Right forelimb (tissue), 1 donor: ENCODE data around the gene PNKP.
A peak's percentile ranks its signal among the peaks of the same experiment; 100 is the strongest.

Experiments
- DNase-seq: peaks from one replicate; pipeline ENCODE4 v3.0.0-alpha.2; 2018

Gene PNKP

GRCh38 chr19:49889687-49890348, 22.4 kb upstream of the PNKP start:
- DNase-seq = peak; percentile 78

- no peak for DNase-seq
These were observed 21.8 kb upstream of the PNKP start for GRCh38 chr19:49889038-49889686.

DNA sequence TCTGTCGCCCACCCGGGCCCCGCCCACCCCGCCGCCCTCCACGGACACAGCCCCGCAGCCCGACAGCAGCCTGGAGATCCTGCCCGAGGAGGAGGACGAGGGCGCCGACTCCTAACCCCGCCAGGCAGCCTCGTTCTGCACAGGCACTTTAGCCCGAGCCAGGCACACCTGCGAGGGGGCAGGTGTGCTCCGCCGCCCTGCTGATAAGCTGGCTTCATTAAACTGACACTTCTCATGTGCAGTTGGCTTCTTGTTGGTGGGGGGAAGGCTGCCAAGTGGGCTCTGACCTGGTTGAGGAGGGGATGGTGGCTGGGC, 21.1 kb upstream of the PNKP start:
- no peak for DNase-seq

- no peak for DNase-seq
These were observed 20.5 kb upstream of the PNKP start for GRCh38 chr19:49887665-49888509.

DNA sequence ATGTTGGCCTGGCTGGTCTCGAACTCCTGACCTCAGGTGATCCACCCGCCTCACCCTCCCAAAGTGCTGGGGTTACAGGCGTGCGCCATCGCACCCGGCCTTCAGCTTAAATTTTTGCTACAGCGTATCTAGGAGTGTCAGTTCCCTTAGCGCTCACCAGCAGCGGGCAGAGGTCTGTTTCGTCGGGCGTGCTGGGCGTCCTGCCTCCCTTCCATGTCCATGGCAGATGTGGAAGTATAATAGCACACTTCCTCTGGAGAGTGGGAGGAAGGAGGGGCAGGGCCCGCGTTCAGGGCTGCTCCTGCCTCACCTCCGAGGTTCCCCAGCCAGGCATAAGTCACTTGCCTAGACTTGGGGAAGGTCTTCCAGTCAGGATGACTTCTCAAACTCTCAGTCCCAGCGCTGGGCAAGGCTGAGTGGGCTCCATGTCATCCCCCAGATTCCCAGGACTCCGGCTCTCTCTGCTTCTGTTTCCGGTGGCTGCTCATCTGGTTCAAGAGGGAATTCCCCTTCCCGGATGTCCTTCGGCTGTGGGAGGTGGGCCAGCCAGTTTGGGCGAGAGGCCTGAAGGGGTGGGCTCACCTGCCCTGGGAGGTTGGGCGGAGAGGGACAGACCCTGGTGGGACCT, 19.8 kb upstream of the PNKP start:
- no peak for DNase-seq

GRCh38 chr19:49884760-49885159, 17.4 kb upstream of the PNKP start:
- DNase-seq = no peak

DNA sequence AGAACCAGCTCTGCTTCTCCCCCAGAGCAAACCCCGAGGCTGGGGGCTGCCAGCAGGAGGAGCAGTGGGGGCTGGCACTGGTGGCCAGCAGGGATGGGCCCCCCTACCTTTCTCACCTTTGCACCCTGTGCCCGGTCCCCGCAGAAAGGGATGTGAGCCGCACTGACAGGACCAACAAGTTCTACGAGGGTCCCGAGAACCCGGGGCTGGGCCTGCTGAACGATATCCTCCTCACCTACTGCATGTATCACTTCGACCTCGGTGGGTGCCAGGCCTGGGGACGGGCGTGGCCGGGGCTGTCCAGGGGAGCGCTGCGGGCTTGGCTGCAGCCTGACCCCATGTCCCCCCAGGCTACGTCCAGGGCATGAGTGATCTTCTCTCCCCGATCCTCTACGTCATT, 16.7 kb upstream of the PNKP start:
- DNase-seq = no peak

- DNase-seq = no peak
These were observed 15.7 kb upstream of the PNKP start for GRCh38 chr19:49883094-49883493.

GRCh38 chr19:49882643-49883042, 15.3 kb upstream of the PNKP start:
- DNase-seq = no peak

- DNase-seq = no peak
These were observed 14.5 kb upstream of the PNKP start for GRCh38 chr19:49881672-49882394.

GRCh38 chr19:49881186-49881585, 13.8 kb upstream of the PNKP start:
- no peak for DNase-seq

- DNase-seq = no peak
These were observed 12.9 kb upstream of the PNKP start for GRCh38 chr19:49880162-49880869.

GRCh38 chr19:49879243-49879963, 12.0 kb upstream of the PNKP start:
- no peak for DNase-seq

DNA sequence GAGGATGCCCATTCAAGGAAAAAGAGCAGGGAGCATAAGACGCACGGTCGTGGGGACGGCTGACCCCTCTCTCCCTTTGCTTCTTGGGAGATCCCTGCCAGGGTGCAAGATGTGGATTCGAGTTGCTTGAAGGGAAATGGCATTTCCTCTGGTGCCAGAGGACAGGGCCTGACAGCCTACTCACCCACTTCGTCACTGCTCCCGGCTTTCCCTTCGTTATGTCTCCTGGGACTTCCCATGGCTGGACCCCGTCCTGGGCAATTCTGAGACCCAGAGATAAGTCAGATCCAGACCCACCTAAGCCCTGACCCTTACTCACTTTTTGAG, 11.3 kb upstream of the PNKP start:
- no peak for DNase-seq

DNA sequence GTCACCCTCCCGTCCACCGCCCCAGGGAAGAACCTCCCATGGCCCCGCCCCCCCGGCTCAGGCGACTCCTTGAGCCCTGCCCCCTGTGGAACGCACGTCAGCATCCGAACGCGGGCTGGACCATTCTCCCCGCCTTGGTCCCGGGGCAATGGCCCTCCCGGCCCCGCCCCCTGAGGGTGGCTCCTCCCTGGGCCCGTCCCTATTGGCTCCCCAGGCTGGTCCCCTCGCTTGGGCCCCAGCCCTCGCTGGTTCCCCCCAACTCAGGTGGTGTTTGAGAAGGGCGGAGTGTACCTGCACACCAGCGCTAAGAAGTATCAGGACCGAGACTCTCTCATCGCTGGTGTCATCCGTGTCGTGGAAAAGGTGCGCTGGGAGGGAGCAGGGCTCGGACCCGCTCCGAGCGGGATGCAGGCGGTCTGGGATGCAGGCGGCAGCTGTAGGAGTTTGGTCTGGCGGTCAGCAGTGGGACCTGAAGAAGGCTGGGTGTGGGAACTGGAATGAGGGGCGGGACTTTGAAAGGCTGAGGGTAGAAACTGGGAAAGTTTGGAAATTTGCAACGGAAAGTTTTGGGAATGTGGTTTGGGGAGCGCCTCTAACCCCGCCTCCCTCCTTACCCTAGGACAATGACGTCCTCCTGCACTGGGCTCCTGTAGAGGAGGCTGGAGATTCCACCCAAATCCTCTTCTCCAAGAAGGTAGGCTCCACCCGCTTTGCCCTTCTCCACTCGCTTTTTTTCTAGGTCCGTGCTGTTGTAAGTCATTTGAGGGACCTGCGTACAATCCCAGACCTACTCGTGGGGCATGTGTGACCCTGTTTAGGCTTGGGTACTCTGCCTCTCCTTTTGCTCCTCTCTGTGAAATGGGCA, 10.7 kb upstream of the PNKP start:
- DNase-seq = no peak

DNA sequence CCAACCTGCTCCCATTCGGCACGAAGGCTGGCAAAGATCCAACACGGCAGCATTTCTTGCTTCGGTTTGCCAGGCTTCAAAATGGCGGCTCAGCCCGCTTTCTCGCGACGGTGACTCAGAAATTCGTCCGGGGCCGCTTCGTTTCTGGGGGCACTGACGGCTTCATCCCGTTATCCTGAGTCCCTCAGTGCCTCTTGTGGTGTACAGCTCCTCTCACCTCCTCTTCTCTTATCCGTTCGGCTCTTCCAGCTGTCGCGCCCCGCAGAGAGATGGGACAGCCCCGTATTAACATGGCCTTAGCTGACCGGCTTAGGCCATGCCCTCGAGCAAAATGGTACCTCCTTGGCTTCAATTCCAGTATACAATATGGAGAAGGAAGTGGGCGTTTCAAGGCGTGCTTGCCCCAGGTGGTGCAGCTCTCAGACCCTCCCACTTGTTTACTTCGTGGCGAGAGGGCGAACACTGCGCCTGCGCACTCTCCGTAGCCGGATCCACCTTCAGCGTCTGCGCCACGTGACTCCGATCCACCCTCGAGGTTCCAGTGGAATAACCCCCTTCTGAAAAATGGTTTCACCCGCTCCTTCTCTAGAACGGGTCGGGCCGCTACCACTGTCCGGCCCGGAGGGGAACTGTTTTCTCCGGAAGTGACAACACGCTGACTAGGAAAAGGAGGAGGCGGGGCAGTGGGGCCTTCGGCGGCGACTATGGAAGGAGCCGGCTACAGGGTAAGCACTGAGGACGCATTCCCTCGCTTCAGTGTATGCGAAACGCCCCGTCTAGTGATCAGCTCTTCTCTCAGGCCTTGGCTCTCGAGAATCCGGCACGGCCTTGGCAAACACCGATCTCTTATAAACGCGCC, 9.9 kb upstream of the PNKP start, which contains the start of the genes AKT1S1 and TBC1D17:
TSS of gene AKT1S1 (minus strand) at position 336 of the 859 bp plus-strand sequence. CDS start 4,060 bp downstream, outside the sequence.
TSS of gene TBC1D17 (plus strand) at position 683 of the 859 bp plus-strand sequence. CDS start at position 705, 22 bp downstream.
- DNase-seq = peak; percentile 98

DNA sequence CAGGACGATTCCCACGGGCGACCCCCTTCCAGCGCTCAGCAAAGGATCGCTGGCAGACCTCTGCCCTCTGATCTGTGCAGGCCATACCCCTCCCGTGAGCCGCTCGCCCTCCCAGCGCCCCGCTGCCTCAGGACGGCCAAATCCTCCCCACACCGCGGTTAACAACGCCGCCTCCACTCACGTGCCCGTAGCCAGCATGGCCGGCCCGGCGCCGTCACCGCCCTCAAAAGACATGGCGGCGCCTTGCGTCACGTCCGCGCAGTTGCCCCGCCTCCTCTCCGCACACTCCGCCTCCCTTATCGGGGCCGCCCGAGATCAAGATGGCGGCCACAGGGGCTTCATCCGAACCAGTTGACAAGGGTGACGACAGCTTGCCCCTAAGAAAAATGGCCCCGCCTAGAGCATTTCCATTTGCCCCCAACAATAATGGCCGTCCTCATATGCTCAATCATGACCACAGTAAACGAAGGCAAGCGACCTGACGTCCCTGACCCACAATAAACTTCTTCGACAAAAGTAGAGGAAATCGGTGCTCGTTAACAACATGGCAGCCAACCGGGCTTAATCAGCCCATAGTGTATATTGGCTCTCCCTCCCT, 9.1 kb upstream of the PNKP start:
- DNase-seq = peak; percentile 98

GRCh38 chr19:49875857-49876421, 8.6 kb upstream of the PNKP start:
- DNase-seq = peak; percentile 84

GRCh38 chr19:49875177-49875576, 7.8 kb upstream of the PNKP start:
- DNase-seq = no peak
